ENCODE measurements around the gene CACNA1C.

CACNA1C gene

GRCh38 chr12:2051700-2052621 is 826 bp upstream of the CACNA1C start:
- FAIRE-seq (no peak), DNase-seq (ENCODE audit: insufficient read length, low spot score) (no peak)
- no peak for TF ChIP-seq CTCF (IDR thresholded peaks at IDR 0.05; ENCODE audit: insufficient read depth, missing control alignments)

- TF ChIP-seq CTCF (IDR thresholded peaks at IDR 0.05; ENCODE audit: insufficient read depth, missing control alignments), result no peak
- DNase-seq (ENCODE audit: insufficient read length, low spot score), result no peak
- FAIRE-seq, result no peak
These were observed 904 bp downstream of the CACNA1C start for GRCh38 chr12:2053691-2054090.

GRCh38 chr12:2054091-2055018 is 1.6 kb downstream of the CACNA1C start:
- DNase-seq (ENCODE audit: insufficient read length, low spot score) (no peak), FAIRE-seq (no peak)

GRCh38 chr12:2057041-2057794 is 4.4 kb downstream of the CACNA1C start:
- DNase-seq (ENCODE audit: insufficient read length, low spot score) (peak; percentile 54), FAIRE-seq (peak; percentile 61)
- peak; percentile 94 for TF ChIP-seq CTCF (IDR thresholded peaks at IDR 0.05; ENCODE audit: insufficient read depth, missing control alignments)

More at GRCh38 chr12:2054091-2055018, 1.6 kb downstream of the CACNA1C start:
- no peak for TF ChIP-seq CTCF (IDR thresholded peaks at IDR 0.05; ENCODE audit: insufficient read depth, missing control alignments)

GRCh38 chr12:2057795-2058408 is 5.1 kb downstream of the CACNA1C start:
- DNase-seq (ENCODE audit: insufficient read length, low spot score), result no peak
- no peak for FAIRE-seq
- no peak for TF ChIP-seq CTCF (IDR thresholded peaks at IDR 0.05; ENCODE audit: insufficient read depth, missing control alignments)

- no peak for TF ChIP-seq CTCF (IDR thresholded peaks at IDR 0.05; ENCODE audit: insufficient read depth, missing control alignments)
- FAIRE-seq, result no peak
- no peak for DNase-seq (ENCODE audit: insufficient read length, low spot score)
These were observed 6.0 kb downstream of the CACNA1C start for GRCh38 chr12:2058837-2059236.

Data from D721Med (cell line).